Panc1 (cell line): ENCODE results near the gene KIAA1755. TPM values are rescaled to one million over a fixed set of nuclear protein-coding genes. Genes with fewer than 3 reads are reported as not detected.

Source experiments
- ATAC-seq: fragments of 200-7000 bp; cut with Tn5 transposase; 2 replicates; pipeline ENCODE4 v1.9.1; 2020; ENCODE audit warnings: mild to moderate bottlenecking, moderate library complexity
- BruUV-seq: library from RNA; stranded (reverse); fragments of 400-500 nt; replicated peaks from 2 replicates; lab custom pipeline; 2021; lab: Mats Ljungman, UMichigan
- CTCF ChIA-PET: fragments of 300-600 bp; sonication (Branson Sonifier 250); formaldehyde crosslinking; loops from one replicate; lab custom pipeline; 2022; ENCODE audit warnings: antibody characterized with exemption; lab: Charles Lee
- POLR2A ChIA-PET: fragments of 300-600 bp; sonication (Branson Sonifier 250); formaldehyde crosslinking; loops from one replicate; lab custom pipeline; 2022; ENCODE audit warnings: antibody characterized with exemption; lab: Charles Lee
- DNase-seq: peaks from one replicate; pipeline ENCODE4 v3.0.0-alpha.2; 2010; ENCODE audit warnings: low read depth, low spot score
- H3K27ac ChIP-seq: 2 replicates; pipeline ENCODE4 v1.5.1; 2011; ENCODE audit warnings: mild to moderate bottlenecking, low read length, inconsistent platforms
- H3K27me3 ChIP-seq: fragments of 200-500 bp; sonication (Bioruptor generic); 2 replicates; pipeline ENCODE4 v1.6.0; 2014; ENCODE audit warnings: low read length, inconsistent platforms; ENCODE audit not compliant: control insufficient read depth, insufficient read depth
- H3K36me3 ChIP-seq: fragments of 200-500 bp; sonication (Bioruptor generic); 2 replicates; pipeline ENCODE4 v1.5.1; 2014; ENCODE audit warnings: inconsistent platforms, mild to moderate bottlenecking, low read length, moderate library complexity; ENCODE audit not compliant: control insufficient read depth, insufficient read depth
- H3K4me1 ChIP-seq: 2 replicates; pipeline ENCODE4 v1.5.1; 2011; ENCODE audit warnings: inconsistent platforms, mild to moderate bottlenecking, low read length, moderate library complexity; ENCODE audit not compliant: control insufficient read depth, insufficient read depth
- H3K4me3 ChIP-seq, 2 experiments: 2 replicates each; pipeline ENCODE4 v1.5.1; 2011 to 2012; ENCODE audit warnings: low read depth in 2 of 2, low read length in 2 of 2, mild to moderate bottlenecking in 2 of 2, inconsistent platforms in 1 of 2, moderate library complexity in 1 of 2
- H3K9me3 ChIP-seq: fragments of 200-500 bp; sonication (Bioruptor generic); 2 replicates; pipeline ENCODE4 v1.5.1; 2014; ENCODE audit warnings: low read depth, mild to moderate bottlenecking, inconsistent platforms, low read length, moderate library complexity; ENCODE audit not compliant: control insufficient read depth, insufficient read depth
- CTCF ChIP-seq: fragments of 450-650 bp; IDR thresholded peaks from 2 replicates; pipeline ENCODE4 v1.5.1; 2017; ENCODE audit warnings: mild to moderate bottlenecking
- POLR2AphosphoS5 ChIP-seq: IDR thresholded peaks from 2 replicates; pipeline ENCODE4 v1.6.1; 2012; ENCODE audit warnings: mild to moderate bottlenecking, low read depth, low read length, moderate library complexity
- REST ChIP-seq, 2 experiments: IDR thresholded peaks; 2 replicates each; pipeline ENCODE4 v1.6.1; 2011 to 2012; ENCODE audit warnings: low read depth in 2 of 2, control low read depth in 1 of 2, low read length in 1 of 2, mild to moderate bottlenecking in 1 of 2, moderate library complexity in 1 of 2; ENCODE audit not compliant: insufficient read depth in 1 of 2
- SIN3A ChIP-seq: IDR thresholded peaks from 2 replicates; pipeline ENCODE4 v1.6.1; 2012; ENCODE audit warnings: low read depth, mild to moderate bottlenecking, low read length, moderate library complexity, borderline replicate concordance; ENCODE audit not compliant: insufficient read depth
- TCF7L2 ChIP-seq: IDR thresholded peaks from 2 replicates; pipeline ENCODE4 v1.6.1; 2011; ENCODE audit warnings: mild to moderate bottlenecking, low read depth, low read length, inconsistent platforms
- in situ Hi-C: cut with HindIII; loops from 2 replicates; pipeline ENCODE4 v1.10.0; 2016; ENCODE audit warnings: low sequenced_read_pairs, low pct_unique_long_range_greater_than_20kb
- intact Hi-C: fragments of 100-400 bp; cut with micrococcal nuclease; formaldehyde crosslinking; loops from one replicate; pipeline ENCODE4 v1.10.0; 2022; ENCODE audit not compliant: unreplicated experiment
- total RNA-seq: library from RNA; stranded (reverse); gene quantifications from one replicate; pipeline ENCODE4 v1.2.1, GENCODE V29; 2021; ENCODE audit not compliant: unreplicated experiment

The KIAA1755 gene
- total RNA-seq, 1 experiment from 2014 or later: 0.08 TPM

- CTCF ChIA-PET: interaction anchor here (0.6 kb wide), 1 partner anchor 86 kb away, joined by 3 read pairs; no protein-coding TSS in a partner anchor
- peaks cover 8% of the 10 kb centered on the region for H3K4me1 ChIP-seq
Observed at GRCh38 chr20:38267901-38268514, 7.5 kb upstream of the KIAA1755 start.

GRCh38 chr20:38267296-38267695, 6.8 kb upstream of the KIAA1755 start:
- DNase-seq (no peak), ATAC-seq (no peak)
- intact Hi-C loops (no loop called here), in situ Hi-C loops (no loop called here)
- ChIA-PET POLR2A (interaction anchor here (0.6 kb wide), 1 partner anchor 1351 kb away, joined by 6 read pairs; no protein-coding TSS in a partner anchor), CTCF (no interaction called here)
- no TSS peak for BruUV-seq
- Histone ChIP-seq H3K4me1 (peaks cover 8% of the 10 kb centered on the region), H3K27me3 (no peaks in the 10 kb centered on the region; the same call in 1 of the 2 replicates), H3K9me3 (no peaks in the 10 kb centered on the region), H3K36me3 (no peaks in the 10 kb centered on the region), H3K27ac (no peak overlapping the region), H3K4me3 (no peak overlapping the region)
- no peak for TF ChIP-seq POLR2AphosphoS5
- no peak for TF ChIP-seq REST (IDR thresholded peaks at IDR 0.05; ENCODE audit: insufficient read depth in 1 of 2, low read depth in 2 of 2, low read length in 1 of 2)
- TF ChIP-seq CTCF: no peak
- TF ChIP-seq SIN3A: no peak
- no peak for TF ChIP-seq TCF7L2

More at GRCh38 chr20:38267901-38268514, 7.5 kb upstream of the KIAA1755 start:
- TF ChIP-seq SIN3A: no peak
- no peak for TF ChIP-seq TCF7L2
- no peak for TF ChIP-seq CTCF
- TF ChIP-seq POLR2AphosphoS5: no peak
- TF ChIP-seq REST (IDR thresholded peaks at IDR 0.05; ENCODE audit: insufficient read depth in 1 of 2, low read depth in 2 of 2, low read length in 1 of 2): no peak
- Histone ChIP-seq H3K4me3 (no peak overlapping the region), H3K9me3 (no peaks in the 10 kb centered on the region), H3K36me3 (no peaks in the 10 kb centered on the region), H3K27ac (no peak overlapping the region), H3K27me3 (no peaks in the 10 kb centered on the region)
- ATAC-seq (no peak), DNase-seq (no peak)
- intact Hi-C loops: no loop called here
- in situ Hi-C loops: no loop called here
- no TSS peak for BruUV-seq
- POLR2A ChIA-PET: interaction anchor here (0.6 kb wide), 1 partner anchor 1352 kb away, joined by 6 read pairs; no protein-coding TSS in a partner anchor
